GM21576 (cell line): ENCODE measurements around the gene TNPO3.
"Not testable (repeated sequence)": the region's sequence is repeated elsewhere in the genome, so short reads cannot be mapped to it uniquely, and the experiment has no call there.

ENCODE experiments used
- ATAC-seq: cut with Tn5 transposase; IDR thresholded peaks from one replicate; pipeline ENCODE4 v1.9.1; 2021; ENCODE audit warnings: mild to moderate bottlenecking, moderate library complexity; ENCODE audit not compliant: unreplicated experiment

TNPO3 gene

DNA sequence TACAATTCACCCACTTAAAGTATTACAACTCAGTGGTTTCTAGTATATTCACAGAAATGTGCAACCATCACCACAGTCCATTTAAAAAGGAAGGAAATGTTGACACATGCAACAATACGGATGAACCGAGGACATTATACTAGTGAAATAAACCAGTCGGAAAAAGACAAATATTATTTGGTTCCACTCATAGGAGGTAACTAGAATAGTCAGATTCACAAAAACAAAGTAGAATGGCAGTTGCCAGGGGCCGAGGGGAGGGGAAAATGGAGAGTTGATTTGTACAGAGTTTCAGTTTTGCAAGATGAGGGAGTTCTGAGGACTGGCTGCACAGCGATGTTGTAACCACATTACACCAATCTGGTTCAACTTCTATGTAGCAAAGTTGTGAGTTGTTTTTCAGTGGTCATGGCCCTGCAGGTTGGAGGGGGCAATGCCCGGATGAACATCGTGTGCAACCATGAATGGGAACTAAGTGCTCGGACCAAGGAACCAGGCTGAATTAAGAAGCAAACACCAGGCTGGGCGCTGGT lies 17.6 kb upstream of the TNPO3 start:
- ATAC-seq: no peak

DNA sequence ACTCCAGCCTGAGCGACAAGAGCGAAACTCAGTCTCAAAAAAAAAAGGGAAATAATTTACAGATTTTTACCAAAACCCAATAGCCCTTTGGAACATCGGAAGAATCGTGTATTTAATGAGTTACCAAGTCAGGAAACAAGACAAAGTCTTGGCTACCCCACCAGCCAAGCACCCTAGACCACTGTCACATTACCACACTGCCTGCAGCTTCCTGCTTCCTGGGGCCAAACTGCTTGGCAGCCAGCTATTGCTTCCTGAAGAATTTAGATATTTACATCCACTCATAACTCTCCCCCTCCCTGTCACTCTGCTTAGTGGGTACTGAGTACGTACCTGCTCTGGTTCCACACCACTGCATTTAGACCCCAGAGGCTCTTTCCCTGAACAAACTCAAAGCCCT lies 14.1 kb upstream of the TNPO3 start:
- no peak for ATAC-seq

DNA sequence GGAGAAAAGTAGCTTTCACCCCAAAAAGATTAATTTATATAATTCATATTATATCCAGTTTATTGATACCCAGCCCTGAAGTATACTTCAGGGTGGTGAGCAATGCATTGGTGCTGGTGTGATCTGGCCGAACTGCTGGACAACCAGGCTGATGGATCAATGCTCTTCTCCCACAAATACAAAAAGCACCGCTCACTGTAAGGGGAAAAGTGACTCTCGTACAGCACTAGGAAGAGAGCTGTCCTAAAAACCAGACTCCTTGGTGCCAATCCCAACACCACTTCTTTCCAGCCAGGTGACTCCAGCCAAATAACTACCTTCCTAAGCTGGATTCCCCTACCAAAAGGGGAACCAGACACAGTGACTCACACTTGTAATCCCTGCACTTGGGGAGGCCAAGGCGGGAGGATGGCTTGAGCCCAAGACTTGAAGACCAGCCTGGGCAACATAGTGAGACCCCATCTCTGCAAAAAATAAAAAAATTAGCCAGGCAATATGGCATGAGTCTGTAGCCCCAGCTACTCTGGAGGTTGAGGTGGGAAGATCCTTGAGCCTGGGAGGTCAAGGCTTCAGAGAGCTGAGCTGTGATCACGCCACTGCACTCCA lies 13.1 kb upstream of the TNPO3 start:
- ATAC-seq: no peak

DNA sequence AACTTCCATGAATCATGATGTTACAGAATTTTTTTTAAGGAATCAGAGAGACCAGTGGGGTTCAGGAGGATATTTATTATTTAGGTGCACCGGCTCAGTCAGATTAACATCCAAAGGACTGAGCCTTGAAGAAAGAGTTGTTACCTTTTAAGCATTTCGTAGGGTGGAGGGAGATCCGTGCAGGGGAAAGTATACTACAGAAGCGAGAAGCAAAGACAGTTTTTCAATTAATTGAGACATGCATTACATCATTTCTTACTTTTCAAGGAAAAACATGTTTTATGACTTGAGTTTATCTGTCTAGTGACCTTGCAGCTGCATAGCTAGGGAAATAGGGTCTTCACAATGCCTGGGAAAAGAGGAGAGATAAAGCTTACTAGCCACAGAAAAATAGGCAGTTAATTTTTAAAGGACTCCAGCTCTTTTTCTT lies 12.2 kb upstream of the TNPO3 start:
- ATAC-seq: not testable (repeated sequence)

DNA sequence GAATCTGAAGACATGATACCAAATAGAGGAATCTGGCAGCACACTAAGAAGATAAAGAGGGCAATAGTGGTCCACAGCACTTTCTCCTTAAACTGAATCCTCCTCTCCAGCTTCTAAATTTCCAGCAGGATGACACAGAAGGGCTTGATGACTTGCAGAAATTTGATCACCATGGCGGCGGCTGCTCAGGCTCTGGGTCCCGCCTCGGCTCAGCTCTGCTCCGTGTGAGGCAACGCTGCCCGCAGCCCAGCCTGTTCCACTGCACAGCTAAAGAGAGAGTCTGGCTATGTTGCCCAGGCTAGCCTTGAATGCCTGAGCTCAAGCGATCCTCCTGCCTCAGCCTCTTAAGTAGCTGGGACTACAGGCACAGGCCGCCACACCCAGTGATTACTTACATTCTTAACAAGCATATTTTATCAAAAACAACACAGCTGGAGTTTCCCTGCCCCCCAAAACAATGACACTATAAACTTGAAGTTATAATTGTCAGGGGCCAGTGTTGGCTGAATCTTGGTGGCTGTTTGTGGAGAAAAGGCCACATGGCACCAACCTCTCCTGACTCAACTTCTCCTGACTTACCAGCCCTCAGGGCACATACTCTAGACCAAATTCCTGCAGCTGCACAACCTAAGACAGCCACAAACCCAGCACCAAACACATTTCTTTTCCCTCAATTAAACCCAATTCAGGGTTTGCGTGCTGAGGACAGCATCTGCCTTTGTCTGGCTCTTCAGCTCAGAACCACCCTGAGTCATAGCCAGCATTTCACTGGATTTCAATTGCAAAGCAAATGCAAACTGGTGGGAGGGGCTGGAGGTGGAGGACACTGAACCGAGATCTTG lies 11.6 kb upstream of the TNPO3 start:
- no peak for ATAC-seq

DNA sequence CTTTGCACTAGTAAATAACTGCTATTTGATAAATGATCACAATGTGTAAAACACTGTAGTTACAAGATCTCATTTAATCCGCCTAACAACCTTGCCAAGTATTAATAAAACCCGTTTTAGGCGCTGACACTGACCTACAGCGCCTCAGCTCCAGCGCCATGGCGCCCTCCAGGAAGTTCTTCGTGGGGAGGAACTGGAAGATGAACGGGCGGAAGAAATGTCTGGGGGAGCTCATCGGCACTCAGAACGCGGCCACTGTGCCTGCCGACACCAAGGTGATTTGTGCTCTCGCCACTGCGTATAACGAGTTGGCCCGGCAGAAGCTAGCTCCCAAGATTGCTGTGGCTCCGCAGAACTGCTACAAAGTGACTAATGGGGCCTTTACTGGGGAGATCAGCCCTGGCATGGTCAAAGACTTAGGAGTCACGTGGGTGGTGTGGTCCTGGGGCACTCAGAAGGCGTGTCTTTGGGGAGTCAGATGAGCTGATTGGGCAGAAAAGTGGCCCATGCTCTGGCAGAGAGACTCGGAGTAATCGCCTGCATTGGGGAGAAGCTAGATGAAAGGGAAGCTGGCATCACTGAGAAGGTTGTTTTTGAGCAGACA lies 1.1 kb upstream of the TNPO3 start:
- ATAC-seq: no peak

DNA sequence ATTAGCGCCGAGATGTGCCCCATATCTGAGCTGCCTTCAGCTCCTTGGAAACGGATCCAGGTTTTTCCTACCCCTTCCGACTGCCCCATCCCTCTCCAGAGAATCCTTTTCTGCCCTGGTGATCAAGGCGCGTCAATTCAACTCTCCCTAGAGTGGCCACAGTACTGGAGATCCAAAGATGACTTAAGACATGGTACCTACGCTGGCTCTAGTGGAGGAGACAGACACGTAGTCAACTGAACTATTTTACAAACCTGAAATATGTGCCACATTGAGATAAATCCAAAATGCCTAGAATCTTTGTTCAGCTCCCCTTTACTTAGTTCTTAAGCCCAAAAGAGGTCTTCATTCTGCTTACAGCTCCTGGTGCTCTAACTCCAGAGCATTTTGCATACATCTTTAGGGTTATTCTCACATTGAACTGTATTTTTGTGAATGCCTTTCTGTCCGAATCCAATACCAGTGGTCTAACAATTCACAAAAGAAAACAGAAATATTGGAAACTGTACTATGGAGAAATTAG lies 444 bp upstream of the TNPO3 start:
- peak; percentile 6 for ATAC-seq

DNA sequence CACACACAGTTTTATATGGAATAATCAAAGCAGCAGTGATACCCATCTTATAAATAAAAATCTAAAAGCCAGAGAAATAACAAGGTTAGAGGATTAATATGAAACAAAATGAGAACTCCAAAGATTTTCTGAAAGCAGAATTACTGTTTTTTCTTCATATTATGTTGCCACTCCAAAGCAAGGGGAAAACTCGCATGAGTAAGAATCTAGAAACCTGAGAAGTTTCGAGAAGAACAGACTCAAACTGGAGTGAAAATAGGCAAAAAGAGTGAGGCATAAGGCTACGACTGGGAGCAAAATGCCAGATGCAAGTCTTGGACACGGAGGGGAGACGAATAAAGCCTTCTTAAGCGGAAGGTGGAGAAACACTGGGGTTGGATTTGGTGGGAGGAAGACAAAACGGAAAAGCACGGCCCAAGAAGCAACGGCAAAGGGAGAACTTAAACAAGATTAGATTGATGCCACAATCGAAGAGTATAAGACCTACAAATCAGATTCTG lies 923 bp downstream of the TNPO3 start:
- ATAC-seq: no peak

DNA sequence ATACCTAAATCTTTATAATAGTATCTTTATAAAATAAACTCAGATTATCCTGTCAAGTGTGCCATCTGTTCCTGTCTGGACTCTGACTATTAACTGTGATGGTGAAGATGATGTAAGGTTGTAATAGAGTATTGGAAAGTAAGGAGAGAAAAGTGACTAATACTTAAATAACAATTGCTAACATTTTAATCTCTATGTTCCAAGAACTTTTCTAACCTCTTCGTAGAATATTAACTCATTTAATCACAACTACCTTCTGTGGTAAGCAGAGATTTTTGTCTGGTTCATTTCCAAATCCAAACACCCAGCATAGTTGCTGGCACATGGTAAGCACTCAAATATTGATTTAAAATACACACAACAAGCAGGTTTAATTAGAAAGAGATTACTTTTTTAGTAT lies 2.5 kb downstream of the TNPO3 start:
- no peak for ATAC-seq

DNA sequence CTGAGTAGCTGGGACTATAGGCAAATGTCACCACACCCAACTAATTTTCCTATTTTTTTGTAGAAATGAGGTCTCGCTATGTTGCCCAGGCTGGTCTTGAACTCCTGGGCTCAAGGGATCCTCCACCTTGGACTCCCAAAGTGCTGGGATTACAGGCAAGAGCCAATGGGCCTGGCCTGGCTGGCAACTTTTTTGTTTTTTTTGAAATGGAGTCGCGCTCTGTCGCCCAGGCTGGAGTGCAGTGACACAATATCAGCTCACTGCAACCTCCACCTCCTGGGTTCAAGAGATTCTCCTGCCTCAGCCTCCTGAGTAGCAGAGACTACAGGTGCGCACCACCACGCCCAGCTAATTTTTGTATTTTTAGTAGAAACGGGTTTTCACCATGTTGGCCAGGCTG lies 3.5 kb downstream of the TNPO3 start:
- ATAC-seq: not testable (repeated sequence)

DNA sequence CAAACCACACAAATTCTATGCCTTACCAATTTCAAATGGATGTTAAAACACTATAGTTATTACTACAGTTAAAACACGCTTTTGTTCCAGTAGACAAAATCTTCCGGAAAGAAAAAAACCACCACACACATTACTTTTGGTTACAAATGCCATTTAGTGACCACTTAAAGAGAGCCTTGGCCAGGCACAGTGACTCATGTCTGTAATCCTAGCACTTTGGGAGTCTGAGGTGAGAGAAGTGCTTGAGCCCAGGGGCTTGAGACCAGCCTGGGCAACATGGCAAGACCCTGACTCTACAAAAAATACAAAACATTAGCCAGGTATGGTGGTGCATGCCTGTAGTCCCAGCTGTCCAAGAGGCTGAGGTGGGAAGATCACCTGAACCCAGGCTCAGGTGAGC lies 7.2 kb downstream of the TNPO3 start:
- ATAC-seq: no peak

DNA sequence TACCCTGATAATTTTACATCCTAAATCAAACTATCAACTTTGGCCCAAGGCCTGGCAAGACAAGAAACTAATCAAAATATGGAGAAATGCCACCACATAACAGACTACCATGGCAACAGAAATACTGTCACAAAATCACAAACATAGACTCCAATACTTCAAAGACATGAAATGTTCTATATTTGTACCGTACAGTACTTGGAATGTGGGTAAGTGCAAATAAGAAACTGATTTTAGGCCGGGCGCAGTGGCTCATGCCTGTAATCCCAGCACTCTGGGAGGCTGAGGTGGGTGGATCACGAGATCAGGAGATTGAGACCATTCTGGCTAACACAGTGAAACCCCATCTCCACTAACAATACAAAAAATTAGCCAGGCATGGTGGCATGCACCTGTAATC lies 9.2 kb downstream of the TNPO3 start:
- ATAC-seq: no peak

DNA sequence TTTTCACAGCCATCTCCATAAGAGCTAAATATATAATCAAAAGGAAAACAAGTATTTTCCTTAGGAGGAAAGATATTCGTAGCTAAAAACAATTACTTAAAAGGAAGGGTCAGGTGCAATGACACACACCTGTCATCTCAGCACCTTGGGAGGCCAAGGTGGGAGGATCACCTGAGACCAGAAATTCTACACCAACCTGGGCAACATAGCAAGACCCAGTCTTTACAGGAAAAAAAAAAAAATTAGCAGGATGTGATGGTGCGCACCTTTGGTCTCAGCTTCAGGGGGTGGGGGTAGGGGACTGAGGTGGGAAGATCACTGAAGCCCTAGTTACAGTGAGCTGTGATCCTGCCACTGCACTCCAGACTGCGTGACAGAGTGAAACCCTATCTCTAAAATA lies 11.9 kb downstream of the TNPO3 start:
- ATAC-seq: no peak

DNA sequence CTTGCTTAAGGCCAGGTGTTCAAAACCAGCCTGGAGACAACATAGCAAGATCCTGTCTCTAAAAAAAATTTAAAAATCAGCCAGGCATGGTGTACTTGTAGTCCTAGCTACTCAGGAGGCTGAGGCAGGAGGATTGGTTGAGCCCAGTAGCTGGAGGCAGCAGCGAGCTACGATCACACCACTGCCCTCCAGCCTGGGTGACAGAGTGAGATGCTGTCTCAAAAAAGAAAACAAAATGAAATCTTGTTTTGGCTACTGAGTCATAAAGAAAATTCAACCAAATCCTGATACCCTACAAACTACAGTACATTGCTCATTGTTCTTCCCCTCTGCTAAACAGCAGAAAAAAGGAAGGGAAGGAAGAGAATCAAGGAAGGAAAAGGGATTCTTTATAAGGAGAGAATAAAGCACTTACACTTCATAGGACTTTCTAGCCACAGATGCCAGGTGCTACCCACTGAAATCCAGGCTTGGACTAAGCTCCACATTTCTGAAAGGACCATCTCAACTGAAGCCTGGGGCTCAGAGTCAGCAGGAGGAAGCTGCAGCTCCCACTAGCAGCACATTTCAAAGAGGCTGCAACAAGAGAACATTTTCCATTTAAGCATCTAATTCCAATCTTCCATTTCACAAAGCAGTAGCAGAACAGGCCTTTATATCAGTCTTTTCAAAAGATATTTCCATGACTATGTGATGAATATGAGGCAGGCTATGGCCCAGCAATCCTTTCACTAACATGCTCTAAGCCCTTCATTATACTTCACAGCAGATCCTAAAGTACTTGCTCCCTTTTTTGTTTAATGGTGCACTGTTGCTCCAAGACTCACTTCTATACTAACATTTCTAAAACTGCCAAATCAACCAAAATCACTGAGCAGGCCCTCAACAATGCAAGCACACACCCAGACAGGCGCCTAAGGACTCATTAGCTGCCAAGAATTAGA lies 13.5 kb downstream of the TNPO3 start:
- no peak for ATAC-seq

DNA sequence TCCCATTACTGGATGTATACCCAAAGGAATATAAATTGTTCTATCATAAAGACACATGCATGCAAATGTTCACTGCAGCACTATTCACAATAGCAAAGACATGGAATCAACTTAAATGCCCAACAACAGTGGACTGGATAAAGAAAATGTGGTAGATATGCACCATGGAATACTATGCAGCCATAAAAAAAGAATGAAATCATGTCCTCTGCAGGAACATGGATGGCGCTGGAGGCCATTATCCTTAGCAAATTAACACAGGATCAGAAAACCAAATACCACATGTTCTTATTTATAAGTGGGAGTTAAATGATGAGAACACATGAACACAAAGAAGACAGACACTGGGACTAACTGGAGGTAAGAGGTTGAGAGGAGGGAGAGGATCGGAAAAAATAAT lies 16.4 kb downstream of the TNPO3 start:
- ATAC-seq: not testable (repeated sequence)

DNA sequence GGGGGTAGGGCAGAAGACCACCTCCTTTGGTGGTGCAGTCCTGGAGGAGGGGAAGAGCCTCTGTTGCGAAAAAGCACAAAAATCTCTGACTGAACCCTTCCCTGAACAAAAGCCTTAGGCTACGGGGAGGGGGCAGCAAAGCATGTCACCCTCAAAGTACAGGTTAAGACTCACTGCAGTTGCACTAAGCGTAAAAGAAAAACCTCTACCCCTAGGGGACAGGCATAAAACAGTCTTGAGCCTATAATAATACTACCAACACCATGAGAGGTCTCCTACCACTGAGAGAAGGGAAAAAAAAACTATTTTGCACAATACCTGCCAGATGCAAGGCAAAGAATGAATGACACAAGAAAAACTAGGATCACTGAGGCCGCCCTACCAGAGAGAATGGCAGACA lies 17.3 kb downstream of the TNPO3 start:
- no peak for ATAC-seq

DNA sequence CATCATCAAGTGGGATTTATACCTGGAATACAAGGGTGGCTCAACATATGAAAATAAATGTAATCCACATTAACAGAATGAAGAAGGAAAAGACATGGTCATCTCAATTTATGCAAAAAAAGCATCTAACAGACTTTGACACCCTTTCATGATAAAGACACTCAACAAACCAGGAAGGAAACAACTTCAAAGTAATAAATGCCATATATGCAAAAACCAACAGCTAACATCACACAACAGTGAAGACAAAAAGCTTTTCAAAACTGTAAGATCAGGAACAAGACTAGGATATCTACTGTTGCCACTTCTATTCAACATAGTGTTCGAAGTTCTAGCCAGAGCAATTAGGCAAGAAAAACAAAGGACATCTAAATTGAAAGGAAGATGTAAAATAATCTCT lies 22.9 kb downstream of the TNPO3 start:
- ATAC-seq: no peak

DNA sequence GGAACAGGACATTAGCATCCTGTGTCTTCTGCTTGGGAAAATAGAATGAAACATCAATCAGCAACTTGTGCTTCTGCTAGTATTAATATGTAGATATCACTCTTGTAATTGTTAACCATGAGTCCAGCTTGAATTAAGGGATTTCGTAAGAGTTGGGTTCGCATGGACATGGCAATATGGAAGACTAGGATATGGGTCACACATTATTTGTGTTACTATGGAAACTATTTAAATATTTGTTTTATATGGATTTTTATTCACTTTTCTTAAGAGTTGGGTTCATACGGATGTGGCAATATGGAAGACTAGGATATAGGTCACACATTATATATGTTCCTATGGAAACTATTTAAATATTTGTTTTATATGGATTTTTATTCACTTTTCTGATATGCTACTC lies 24.5 kb downstream of the TNPO3 start:
- ATAC-seq: no peak

DNA sequence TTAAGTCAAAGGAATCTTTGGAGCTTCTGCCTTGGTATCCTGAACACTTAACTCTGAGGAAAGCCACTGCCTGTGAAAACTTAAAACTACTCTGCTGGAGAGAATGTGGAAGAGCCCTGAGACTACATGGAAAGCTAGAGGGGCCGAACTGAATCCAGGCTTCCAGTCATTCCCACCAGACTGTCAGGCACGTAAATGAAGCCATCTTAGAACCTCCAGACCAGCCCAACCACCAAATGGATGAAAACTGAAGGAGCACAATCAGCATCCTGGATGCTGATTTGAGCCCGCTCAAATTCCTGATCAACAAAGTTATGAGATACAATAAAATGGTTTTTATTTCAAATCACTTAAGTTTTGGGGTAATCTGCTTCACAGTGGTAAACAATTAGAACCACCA lies 30.8 kb downstream of the TNPO3 start:
- ATAC-seq: no peak

DNA sequence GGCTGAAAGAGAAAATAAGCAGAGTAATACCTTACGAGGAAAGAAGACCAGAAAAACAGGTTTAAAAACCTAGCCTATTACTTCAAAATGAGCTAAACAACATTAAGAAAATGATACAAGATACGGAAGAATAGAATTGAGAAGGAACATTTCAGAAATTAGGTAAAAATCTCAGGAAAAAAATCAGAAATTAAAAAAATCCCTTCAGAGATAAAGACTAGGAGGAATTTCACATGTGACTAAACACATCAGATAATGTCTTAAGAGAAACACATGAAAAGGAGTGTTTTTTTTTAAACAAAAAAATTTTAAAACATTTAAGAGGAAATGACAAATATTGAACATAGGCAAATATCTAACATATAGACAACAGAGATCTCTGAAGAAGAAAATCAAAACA lies 33.3 kb downstream of the TNPO3 start:
- ATAC-seq: no peak
